HG03521 (cell line): Measurements from ENCODE around the gene ZCCHC3.

Source experiments
- ATAC-seq: cut with Tn5 transposase; IDR thresholded peaks from one replicate; pipeline ENCODE4 v1.9.1; 2021; ENCODE audit warnings: mild to moderate bottlenecking, moderate library complexity; ENCODE audit not compliant: unreplicated experiment

ZCCHC3 gene

GRCh38 chr20:341682-342081 is 44.3 kb downstream of the ZCCHC3 start:
- no peak for ATAC-seq

- no peak for ATAC-seq
These were observed 45.7 kb downstream of the ZCCHC3 start for GRCh38 chr20:343107-343506.

DNA sequence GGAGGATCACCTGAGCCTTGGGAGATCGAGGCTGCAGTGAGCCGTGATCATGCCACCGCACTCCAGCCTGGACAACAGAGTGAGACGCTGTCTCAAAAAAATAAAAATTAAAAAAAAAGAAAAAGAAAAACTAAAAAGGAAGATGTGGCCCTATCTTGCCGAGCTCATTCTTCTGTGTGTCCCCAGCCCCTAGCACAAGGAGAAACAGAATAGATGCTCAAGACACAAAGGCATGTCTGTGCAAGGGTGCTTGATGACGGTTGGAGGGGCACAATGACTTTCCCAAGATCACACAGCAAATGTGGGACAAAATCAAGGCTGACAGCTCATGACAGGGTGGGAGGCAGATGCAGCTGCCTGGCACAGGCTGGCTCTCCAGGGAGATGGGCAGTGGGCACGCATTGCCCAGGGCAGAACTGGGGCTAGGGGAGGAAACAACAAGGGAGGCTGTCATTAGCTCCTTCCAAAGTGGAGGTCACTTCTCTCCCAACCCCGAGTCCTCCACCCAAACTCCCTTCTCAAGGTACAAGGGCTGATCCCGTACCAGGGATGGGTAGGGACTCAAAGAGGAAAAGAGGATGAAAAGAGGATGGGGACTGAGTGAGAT is 48.8 kb downstream of the ZCCHC3 start:
- no peak for ATAC-seq

GRCh38 chr20:346640-347316 is 49.4 kb downstream of the ZCCHC3 start, which contains the start of gene NRSN2:
Gene NRSN2, plus strand, starts transcription at chr20:347111. Its CDS starts 2,533 bp downstream, at chr20:349644.
- peak; percentile 38 for ATAC-seq

DNA sequence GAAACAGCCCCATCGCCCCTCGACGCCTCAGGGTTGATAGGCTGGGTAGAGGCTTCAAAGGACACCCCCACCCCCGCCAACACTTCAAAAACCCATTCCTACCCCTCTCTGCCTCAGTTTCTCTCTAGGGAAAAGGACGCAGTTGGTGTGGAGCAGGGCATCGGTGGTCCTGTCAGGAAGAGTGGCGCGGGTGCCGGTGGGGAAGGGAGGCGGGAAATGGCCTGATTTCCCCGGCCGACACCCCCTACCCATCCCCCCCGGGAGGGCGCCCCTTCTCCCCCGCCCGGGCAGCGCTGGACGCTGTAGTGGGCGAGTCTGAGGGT is 49.9 kb downstream of the ZCCHC3 start:
- no peak for ATAC-seq

DNA sequence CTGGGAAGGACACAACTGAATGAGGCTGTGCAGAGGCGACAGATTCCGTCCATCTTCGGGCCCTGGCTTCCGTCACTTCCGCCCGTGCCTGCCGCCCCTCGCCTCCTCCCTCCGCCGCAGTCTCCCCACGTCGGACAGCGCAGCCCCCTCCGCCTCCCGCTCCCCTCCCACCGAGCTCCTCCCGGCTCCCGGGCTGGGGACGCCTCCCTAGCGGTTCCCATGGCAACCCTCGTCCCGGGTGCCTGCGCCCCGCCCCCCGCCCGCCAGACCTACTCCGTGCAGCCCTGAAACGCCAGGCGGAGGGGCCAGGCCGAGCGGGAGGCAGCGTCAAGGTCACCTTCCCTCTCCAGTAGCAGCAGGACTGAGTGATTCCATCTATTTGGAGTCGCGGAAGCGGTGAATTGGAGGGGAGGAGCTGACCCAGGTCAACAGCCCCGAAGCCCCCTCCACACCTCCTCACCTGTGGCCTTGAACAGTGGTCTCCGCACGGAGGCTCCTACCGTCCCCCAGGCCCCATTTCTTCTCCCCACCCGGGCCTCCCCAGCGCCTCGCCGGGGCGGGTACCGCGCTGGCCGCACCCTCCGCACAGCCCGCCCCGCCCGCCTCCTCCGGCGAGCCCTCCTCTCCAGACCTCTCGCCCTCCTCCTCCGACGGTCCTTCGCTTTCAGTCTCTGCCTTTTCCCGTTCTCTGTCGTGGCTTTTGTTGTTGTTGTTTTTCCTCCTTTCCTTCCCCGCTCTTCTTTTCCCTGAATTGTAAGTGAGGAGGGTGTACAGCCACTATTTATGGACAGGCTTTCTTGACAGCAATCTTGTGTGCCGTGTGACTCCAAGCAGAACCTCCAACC is 50.5 kb downstream of the ZCCHC3 start:
- ATAC-seq: peak; percentile 76

- no peak for ATAC-seq
These were observed 51.8 kb downstream of the ZCCHC3 start for GRCh38 chr20:348972-349841.
